GM10248 (cell line): ENCODE measurements around the gene CHD6.

Source experiments
- CTCF ChIA-PET: fragments of 300-600 bp; sonication (Branson Sonifier 250); formaldehyde crosslinking; extraction: SDS; loops from one replicate; lab custom pipeline; 2021; ENCODE audit warnings: antibody characterized with exemption; lab: Yijun Ruan, JAX
- POLR2A ChIA-PET: fragments of 350-650 bp; sonication (Branson Sonifier 250); formaldehyde crosslinking; extraction: SDS; loops from one replicate; lab custom pipeline; 2020; ENCODE audit warnings: antibody characterized with exemption; lab: Yijun Ruan, JAX
- DNase-seq: peaks from one replicate; pipeline ENCODE4 v3.0.0; 2012; ENCODE audit errors: extremely low spot score
- CTCF ChIP-seq: IDR thresholded peaks from 2 replicates; pipeline ENCODE4 v1.5.1; 2012; ENCODE audit warnings: mild to moderate bottlenecking, low read depth; ENCODE audit errors: extremely low read depth, missing control alignments, control extremely low read depth

The CHD6 gene

GRCh38 chr20:41393705-41394066, 224.5 kb downstream of the CHD6 start:
- CTCF ChIA-PET = interaction anchor here (1.0 kb wide), 1 partner anchor 17 kb away, joined by 3 read pairs; no protein-coding TSS in a partner anchor
- TF ChIP-seq CTCF = no peak
- no peak for DNase-seq
- POLR2A ChIA-PET = no interaction called here

- ChIA-PET POLR2A (no interaction called here), CTCF (no interaction called here)
- no peak for DNase-seq
- no peak for TF ChIP-seq CTCF
These were observed 225.1 kb downstream of the CHD6 start for GRCh38 chr20:41392871-41393704.

- POLR2A ChIA-PET = no interaction called here
- no peak for DNase-seq
- CTCF ChIA-PET = no interaction called here
- TF ChIP-seq CTCF = no peak
These were observed 225.9 kb downstream of the CHD6 start for GRCh38 chr20:41392295-41392694.

GRCh38 chr20:41391587-41392001, 226.6 kb downstream of the CHD6 start:
- ChIA-PET CTCF (no interaction called here), POLR2A (no interaction called here)
- DNase-seq = no peak
- TF ChIP-seq CTCF = no peak

DNA sequence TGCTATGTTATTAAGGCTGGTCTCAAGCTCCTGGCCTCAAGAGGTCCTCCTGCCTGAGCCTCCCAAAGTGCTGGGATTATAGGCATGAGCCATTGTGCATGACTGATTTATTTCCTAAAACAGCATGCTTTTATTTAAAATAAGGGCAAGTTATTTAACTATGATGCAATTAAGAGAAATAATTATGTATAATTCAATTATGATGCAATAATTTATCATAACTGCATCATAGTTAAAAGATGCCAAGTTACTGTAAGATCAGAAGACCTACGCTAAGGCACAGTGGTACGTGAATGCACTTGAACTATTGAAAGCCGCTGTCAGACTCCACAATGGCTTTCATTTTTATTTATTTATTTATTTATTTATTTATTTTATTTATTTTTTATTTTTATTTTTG, 227.3 kb downstream of the CHD6 start:
- TF ChIP-seq CTCF = no peak
- no peak for DNase-seq
- ChIA-PET CTCF (no interaction called here), POLR2A (no interaction called here)

- ChIA-PET CTCF (interaction anchor here (1.0 kb wide), 1 partner anchor 18 kb away, joined by 4 read pairs; no protein-coding TSS in a partner anchor), POLR2A (no interaction called here)
- no peak for TF ChIP-seq CTCF
- DNase-seq = no peak
These were observed 230.7 kb downstream of the CHD6 start for GRCh38 chr20:41387444-41387851.
